Measurements from ENCODE around the gene GPR37. TPM values are rescaled to one million over a fixed set of nuclear protein-coding genes. Genes with fewer than 3 reads are reported as not detected.

GPR37 gene
- polyA plus RNA-seq, 1 donor from 2014 or later: 1.4 TPM

GRCh38 chr7:124790645-124791044 lies 25.1 kb upstream of the GPR37 start:
- Histone ChIP-seq H3K27me3 (ENCODE audit: insufficient read depth, low read depth, low read length) (no peaks in the 10 kb centered on the region), H3K79me2 (replicated peaks; ENCODE audit: insufficient read depth, low read length) (no peaks in the 10 kb centered on the region), H3K9me2 (ENCODE audit: insufficient read depth, low read length) (no peaks in the 10 kb centered on the region), H3K9me3 (ENCODE audit: low read length) (no peaks in the 10 kb centered on the region), H4K20me1 (ENCODE audit: insufficient read depth) (no peaks in the 10 kb centered on the region), H3K4me2 (ENCODE audit: low read length) (no peak overlapping the region), H3F3A (ENCODE audit: insufficient read depth, low read length, poor library complexity, severe bottlenecking) (no peaks in the 10 kb centered on the region), H3K9ac (ENCODE audit: low read length) (no peak overlapping the region), H3K4me3 (ENCODE audit: low read length) (no peak overlapping the region), H2AFZ (ENCODE audit: low read depth, low read length) (no peak overlapping the region), H3K27ac (ENCODE audit: low read length) (no peak overlapping the region), H3K36me3 (ENCODE audit: insufficient read depth, low read length) (no peaks in the 10 kb centered on the region)
- TF ChIP-seq REST (IDR thresholded peaks at IDR 0.05; ENCODE audit: borderline replicate concordance) (no peak), EZH2 (IDR thresholded peaks at IDR 0.05; ENCODE audit: borderline replicate concordance, insufficient read depth, low read length, poor library complexity, severe bottlenecking) (no peak), EP300 (conservative IDR thresholded peaks at IDR 0.05; ENCODE audit: poor library complexity, severe bottlenecking) (no peak), MXI1 (conservative IDR thresholded peaks at IDR 0.05; ENCODE audit: poor library complexity, severe bottlenecking) (no peak), SMC3 (conservative IDR thresholded peaks at IDR 0.05; ENCODE audit: poor library complexity) (no peak), TAF1 (IDR thresholded peaks at IDR 0.05; ENCODE audit: low read depth) (no peak), CTCF (IDR thresholded peaks at IDR 0.05; ENCODE audit: poor library complexity, severe bottlenecking) (no peak), POLR2AphosphoS5 (IDR thresholded peaks at IDR 0.05) (no peak), RAD21 (conservative IDR thresholded peaks at IDR 0.05) (no peak)

- no peaks in the 10 kb centered on the region for H4K20me1 ChIP-seq (ENCODE audit: insufficient read depth)
- TF ChIP-seq TAF1 (IDR thresholded peaks at IDR 0.05; ENCODE audit: low read depth) (no peak), RAD21 (conservative IDR thresholded peaks at IDR 0.05) (no peak), EP300 (conservative IDR thresholded peaks at IDR 0.05; ENCODE audit: poor library complexity, severe bottlenecking) (no peak), EZH2 (IDR thresholded peaks at IDR 0.05; ENCODE audit: borderline replicate concordance, insufficient read depth, low read length, poor library complexity, severe bottlenecking) (no peak), SMC3 (conservative IDR thresholded peaks at IDR 0.05; ENCODE audit: poor library complexity) (no peak), MXI1 (conservative IDR thresholded peaks at IDR 0.05; ENCODE audit: poor library complexity, severe bottlenecking) (no peak), CTCF (IDR thresholded peaks at IDR 0.05; ENCODE audit: poor library complexity, severe bottlenecking) (no peak), POLR2AphosphoS5 (IDR thresholded peaks at IDR 0.05) (no peak), REST (IDR thresholded peaks at IDR 0.05; ENCODE audit: borderline replicate concordance) (no peak)
- H3K27ac ChIP-seq (ENCODE audit: low read length): no peak overlapping the region
- H2AFZ ChIP-seq (ENCODE audit: low read depth, low read length): no peak overlapping the region
- no peaks in the 10 kb centered on the region for H3K9me2 ChIP-seq (ENCODE audit: insufficient read depth, low read length)
- no peaks in the 10 kb centered on the region for H3K79me2 ChIP-seq (replicated peaks; ENCODE audit: insufficient read depth, low read length)
- no peaks in the 10 kb centered on the region for H3K36me3 ChIP-seq (ENCODE audit: insufficient read depth, low read length)
- H3K4me2 ChIP-seq (ENCODE audit: low read length): no peak overlapping the region
- no peak overlapping the region for H3K4me3 ChIP-seq (ENCODE audit: low read length)
- no peaks in the 10 kb centered on the region for H3F3A ChIP-seq (ENCODE audit: insufficient read depth, low read length, poor library complexity, severe bottlenecking)
- H3K9ac ChIP-seq (ENCODE audit: low read length): no peak overlapping the region
- H3K9me3 ChIP-seq (ENCODE audit: low read length): no peaks in the 10 kb centered on the region
- H3K27me3 ChIP-seq (ENCODE audit: insufficient read depth, low read depth, low read length): no peaks in the 10 kb centered on the region
Measured at GRCh38 chr7:124785994-124786393, 20.4 kb upstream of the GPR37 start.
